Neural cell (in vitro differentiated cells): Measurements from ENCODE around the gene CD151.

Experiments used
- EZH2 ChIP-seq: fragments of 200-600, 300-800 bp; shearing (Covaris generic), sonication (generic); IDR thresholded peaks from 2 replicates; pipeline ENCODE4 v1.6.1; 2014; ENCODE audit warnings: antibody characterized with exemption, low read length, borderline replicate concordance, mild to moderate bottlenecking; ENCODE audit not compliant: insufficient read depth, poor library complexity, severe bottlenecking
- POLR2AphosphoS5 ChIP-seq: IDR thresholded peaks from 2 replicates; pipeline ENCODE4 v1.6.1; 2012
- RAD21 ChIP-seq: fragments of 450-650 bp; conservative IDR thresholded peaks from 2 replicates; pipeline ENCODE4 v1.6.1; 2014; ENCODE audit warnings: antibody characterized with exemption, mild to moderate bottlenecking, moderate library complexity
- TF ChIP-seq, protein P1 (sequence below): IDR thresholded peaks from 2 replicates; pipeline ENCODE4 v1.6.1; 2012; ENCODE audit warnings: borderline replicate concordance
- TF ChIP-seq, protein P2 (sequence below): fragments of 450-650 bp; IDR thresholded peaks from 2 replicates; pipeline ENCODE4 v1.5.1; 2014; ENCODE audit warnings: antibody characterized with exemption, mild to moderate bottlenecking, moderate library complexity; ENCODE audit not compliant: poor library complexity, severe bottlenecking

DNA sequence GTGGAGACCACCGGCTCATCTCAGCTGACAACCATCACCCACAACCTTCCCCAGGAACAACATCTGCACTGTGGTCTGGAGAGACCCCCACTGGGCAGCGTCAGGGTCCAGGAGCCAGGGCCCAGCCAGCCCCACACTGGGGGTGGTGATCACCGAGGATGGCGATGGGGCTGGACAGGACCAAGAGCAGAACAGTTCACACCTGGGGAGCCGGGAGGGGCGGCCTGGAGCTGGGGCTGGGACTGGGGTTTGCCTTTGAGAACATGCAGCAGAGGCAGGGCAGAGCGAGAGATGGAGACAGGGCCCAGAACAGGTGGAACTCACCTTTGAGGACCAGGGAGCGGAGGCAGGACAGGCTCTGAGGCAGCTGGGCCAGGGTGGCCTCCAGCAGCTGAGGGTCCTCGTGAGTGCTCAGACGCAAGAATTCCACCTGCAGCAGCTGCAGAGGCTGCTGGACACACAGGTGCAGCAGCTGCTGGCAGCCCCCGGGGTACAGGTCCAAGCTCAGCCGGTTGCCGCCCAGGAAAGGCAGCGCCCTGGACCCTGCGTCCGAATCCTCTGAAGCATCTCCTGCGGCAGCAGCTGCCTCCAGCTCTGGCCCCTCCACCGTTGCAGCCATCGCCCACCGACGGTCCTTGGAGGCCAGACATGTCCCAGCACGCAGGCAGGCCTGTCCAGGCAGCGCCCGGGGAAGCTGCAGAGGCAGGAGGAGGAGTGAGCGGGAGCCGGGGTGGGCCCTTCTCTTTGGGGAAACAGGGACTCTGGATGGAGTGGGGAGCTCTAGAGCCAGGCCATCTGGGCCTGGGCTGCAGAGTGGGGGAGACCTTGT, 28.8 kb upstream of the CD151 start:
- TF ChIP-seq, protein P1, sequence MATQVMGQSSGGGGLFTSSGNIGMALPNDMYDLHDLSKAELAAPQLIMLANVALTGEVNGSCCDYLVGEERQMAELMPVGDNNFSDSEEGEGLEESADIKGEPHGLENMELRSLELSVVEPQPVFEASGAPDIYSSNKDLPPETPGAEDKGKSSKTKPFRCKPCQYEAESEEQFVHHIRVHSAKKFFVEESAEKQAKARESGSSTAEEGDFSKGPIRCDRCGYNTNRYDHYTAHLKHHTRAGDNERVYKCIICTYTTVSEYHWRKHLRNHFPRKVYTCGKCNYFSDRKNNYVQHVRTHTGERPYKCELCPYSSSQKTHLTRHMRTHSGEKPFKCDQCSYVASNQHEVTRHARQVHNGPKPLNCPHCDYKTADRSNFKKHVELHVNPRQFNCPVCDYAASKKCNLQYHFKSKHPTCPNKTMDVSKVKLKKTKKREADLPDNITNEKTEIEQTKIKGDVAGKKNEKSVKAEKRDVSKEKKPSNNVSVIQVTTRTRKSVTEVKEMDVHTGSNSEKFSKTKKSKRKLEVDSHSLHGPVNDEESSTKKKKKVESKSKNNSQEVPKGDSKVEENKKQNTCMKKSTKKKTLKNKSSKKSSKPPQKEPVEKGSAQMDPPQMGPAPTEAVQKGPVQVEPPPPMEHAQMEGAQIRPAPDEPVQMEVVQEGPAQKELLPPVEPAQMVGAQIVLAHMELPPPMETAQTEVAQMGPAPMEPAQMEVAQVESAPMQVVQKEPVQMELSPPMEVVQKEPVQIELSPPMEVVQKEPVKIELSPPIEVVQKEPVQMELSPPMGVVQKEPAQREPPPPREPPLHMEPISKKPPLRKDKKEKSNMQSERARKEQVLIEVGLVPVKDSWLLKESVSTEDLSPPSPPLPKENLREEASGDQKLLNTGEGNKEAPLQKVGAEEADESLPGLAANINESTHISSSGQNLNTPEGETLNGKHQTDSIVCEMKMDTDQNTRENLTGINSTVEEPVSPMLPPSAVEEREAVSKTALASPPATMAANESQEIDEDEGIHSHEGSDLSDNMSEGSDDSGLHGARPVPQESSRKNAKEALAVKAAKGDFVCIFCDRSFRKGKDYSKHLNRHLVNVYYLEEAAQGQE: no peak
- TF ChIP-seq, protein P2, sequence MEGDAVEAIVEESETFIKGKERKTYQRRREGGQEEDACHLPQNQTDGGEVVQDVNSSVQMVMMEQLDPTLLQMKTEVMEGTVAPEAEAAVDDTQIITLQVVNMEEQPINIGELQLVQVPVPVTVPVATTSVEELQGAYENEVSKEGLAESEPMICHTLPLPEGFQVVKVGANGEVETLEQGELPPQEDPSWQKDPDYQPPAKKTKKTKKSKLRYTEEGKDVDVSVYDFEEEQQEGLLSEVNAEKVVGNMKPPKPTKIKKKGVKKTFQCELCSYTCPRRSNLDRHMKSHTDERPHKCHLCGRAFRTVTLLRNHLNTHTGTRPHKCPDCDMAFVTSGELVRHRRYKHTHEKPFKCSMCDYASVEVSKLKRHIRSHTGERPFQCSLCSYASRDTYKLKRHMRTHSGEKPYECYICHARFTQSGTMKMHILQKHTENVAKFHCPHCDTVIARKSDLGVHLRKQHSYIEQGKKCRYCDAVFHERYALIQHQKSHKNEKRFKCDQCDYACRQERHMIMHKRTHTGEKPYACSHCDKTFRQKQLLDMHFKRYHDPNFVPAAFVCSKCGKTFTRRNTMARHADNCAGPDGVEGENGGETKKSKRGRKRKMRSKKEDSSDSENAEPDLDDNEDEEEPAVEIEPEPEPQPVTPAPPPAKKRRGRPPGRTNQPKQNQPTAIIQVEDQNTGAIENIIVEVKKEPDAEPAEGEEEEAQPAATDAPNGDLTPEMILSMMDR: no peak
- TF ChIP-seq POLR2AphosphoS5: no peak
- no peak for TF ChIP-seq EZH2
- no peak for TF ChIP-seq RAD21
